ENCODE data around the gene ADM2. TPM values are rescaled to one million over a fixed set of nuclear protein-coding genes. Genes with fewer than 3 reads are reported as not detected.

ADM2 gene
- total and polyA plus RNA-seq, 4 donors, result 0.74 to 5.7 (median 2.7) TPM

GRCh38 chr22:50439314-50439870 is 42.0 kb upstream of the ADM2 start:
- DNase-seq (no peak), ATAC-seq (ENCODE audit: insufficient read depth, low FRiP score) (no peak)

GRCh38 chr22:50439871-50440331 is 41.4 kb upstream of the ADM2 start:
- DNase-seq (no peak), ATAC-seq (ENCODE audit: insufficient read depth, low FRiP score) (no peak)
- H3K36me3 ChIP-seq (ENCODE audit: control insufficient read depth in 4 of 4, insufficient read depth in 4 of 4, low read length in 4 of 4), result peaks cover 0 to 81% (median 24%) of the 10 kb centered on the region in 4 donors
- H3K27me3 ChIP-seq (ENCODE audit: control insufficient read depth in 3 of 3, insufficient read depth in 3 of 3, low read length in 2 of 3), result no peaks in the 10 kb centered on the region
- H3K9ac ChIP-seq (ENCODE audit: insufficient read depth in 1 of 2, low read length in 2 of 2), result no peak overlapping the region
- H3K9me3 ChIP-seq (ENCODE audit: control insufficient read depth in 4 of 4, insufficient read depth in 3 of 4, low read length in 3 of 4), result no peaks in the 10 kb centered on the region
- 89 to 90% methylated on average over 10 of the region's 10 CpGs for WGBS, 2 donors
- peaks cover 0 to 5% (median 3%) of the 10 kb centered on the region in 5 donors for H3K4me1 ChIP-seq (ENCODE audit: control insufficient read depth in 5 of 5, insufficient read depth in 5 of 5, low read length in 5 of 5)
- no peak for TF ChIP-seq CTCF (IDR thresholded peaks at IDR 0.05; ENCODE audit: control extremely low read depth, extremely low read depth)
- H3K27ac ChIP-seq (ENCODE audit: low read depth in 1 of 2, low read length in 1 of 2), result no peak overlapping the region
- no peak overlapping the region for H3K4me3 ChIP-seq

More at GRCh38 chr22:50439314-50439870, 42.0 kb upstream of the ADM2 start:
- no peak for TF ChIP-seq CTCF (IDR thresholded peaks at IDR 0.05; ENCODE audit: control extremely low read depth, extremely low read depth)
- H3K9ac ChIP-seq (ENCODE audit: insufficient read depth in 1 of 2, low read length in 2 of 2), result no peak overlapping the region
- no peak overlapping the region for H3K27ac ChIP-seq (ENCODE audit: low read depth in 1 of 2, low read length in 1 of 2)
- peaks cover 0 to 5% (median 0%) of the 10 kb centered on the region in 5 donors for H3K4me1 ChIP-seq (ENCODE audit: control insufficient read depth in 5 of 5, insufficient read depth in 5 of 5, low read length in 5 of 5)
- no peak overlapping the region for H3K4me3 ChIP-seq
- no peaks in the 10 kb centered on the region for H3K9me3 ChIP-seq (ENCODE audit: control insufficient read depth in 4 of 4, insufficient read depth in 3 of 4, low read length in 3 of 4)
- peaks cover 0 to 81% (median 24%) of the 10 kb centered on the region in 4 donors for H3K36me3 ChIP-seq (ENCODE audit: control insufficient read depth in 4 of 4, insufficient read depth in 4 of 4, low read length in 4 of 4)
- 88 to 94% methylated on average over 17 of the region's 17 CpGs for WGBS, 2 donors
- H3K27me3 ChIP-seq (ENCODE audit: control insufficient read depth in 3 of 3, insufficient read depth in 3 of 3, low read length in 2 of 3), result no peaks in the 10 kb centered on the region

- Histone ChIP-seq H3K4me1 (ENCODE audit: control insufficient read depth in 5 of 5, insufficient read depth in 5 of 5, low read length in 5 of 5) (peaks cover 0 to 9% (median 3%) of the 10 kb centered on the region in 5 donors), H3K27ac (ENCODE audit: low read depth in 1 of 2, low read length in 1 of 2) (no peak overlapping the region), H3K27me3 (ENCODE audit: control insufficient read depth in 3 of 3, insufficient read depth in 3 of 3, low read length in 2 of 3) (no peaks in the 10 kb centered on the region), H3K9me3 (ENCODE audit: control insufficient read depth in 4 of 4, insufficient read depth in 3 of 4, low read length in 3 of 4) (no peaks in the 10 kb centered on the region), H3K9ac (ENCODE audit: insufficient read depth in 1 of 2, low read length in 2 of 2) (no peak overlapping the region), H3K36me3 (ENCODE audit: control insufficient read depth in 4 of 4, insufficient read depth in 4 of 4, low read length in 4 of 4) (peaks cover 0 to 78% (median 20%) of the 10 kb centered on the region in 4 donors), H3K4me3 (no peak overlapping the region)
- no peak for TF ChIP-seq CTCF (IDR thresholded peaks at IDR 0.05; ENCODE audit: control extremely low read depth, extremely low read depth)
- DNase-seq (no peak), ATAC-seq (ENCODE audit: insufficient read depth, low FRiP score) (no peak)
- 92 to 94% methylated on average over 25 to 26 of the region's 26 CpGs for WGBS, 2 donors
Measured at GRCh38 chr22:50440544-50441249, 40.6 kb upstream of the ADM2 start.
